PFSK-1 (cell line): ENCODE results near the gene FNDC3A.

ENCODE experiments used
- POLR2AphosphoS5 ChIP-seq: IDR thresholded peaks from 2 replicates; pipeline ENCODE4 v1.6.1; 2012; ENCODE audit warnings: low read depth, mild to moderate bottlenecking, control low read depth, low read length, moderate library complexity
- TAF1 ChIP-seq: IDR thresholded peaks from 2 replicates; pipeline ENCODE4 v1.6.1; 2012; ENCODE audit warnings: low read length, control low read depth, borderline replicate concordance; ENCODE audit not compliant: insufficient read depth
- TF ChIP-seq, protein P1 (sequence below), 2 experiments: IDR thresholded peaks; 2 replicates each; pipeline versions ENCODE4 v1.6.1 to v1.8.0; 2011 to 2012; ENCODE audit warnings: low read depth in 2 of 2, low read length in 2 of 2, control low read depth in 1 of 2, inconsistent platforms in 1 of 2, mild to moderate bottlenecking in 1 of 2, moderate library complexity in 1 of 2; ENCODE audit not compliant: insufficient read depth in 1 of 2

DNA sequence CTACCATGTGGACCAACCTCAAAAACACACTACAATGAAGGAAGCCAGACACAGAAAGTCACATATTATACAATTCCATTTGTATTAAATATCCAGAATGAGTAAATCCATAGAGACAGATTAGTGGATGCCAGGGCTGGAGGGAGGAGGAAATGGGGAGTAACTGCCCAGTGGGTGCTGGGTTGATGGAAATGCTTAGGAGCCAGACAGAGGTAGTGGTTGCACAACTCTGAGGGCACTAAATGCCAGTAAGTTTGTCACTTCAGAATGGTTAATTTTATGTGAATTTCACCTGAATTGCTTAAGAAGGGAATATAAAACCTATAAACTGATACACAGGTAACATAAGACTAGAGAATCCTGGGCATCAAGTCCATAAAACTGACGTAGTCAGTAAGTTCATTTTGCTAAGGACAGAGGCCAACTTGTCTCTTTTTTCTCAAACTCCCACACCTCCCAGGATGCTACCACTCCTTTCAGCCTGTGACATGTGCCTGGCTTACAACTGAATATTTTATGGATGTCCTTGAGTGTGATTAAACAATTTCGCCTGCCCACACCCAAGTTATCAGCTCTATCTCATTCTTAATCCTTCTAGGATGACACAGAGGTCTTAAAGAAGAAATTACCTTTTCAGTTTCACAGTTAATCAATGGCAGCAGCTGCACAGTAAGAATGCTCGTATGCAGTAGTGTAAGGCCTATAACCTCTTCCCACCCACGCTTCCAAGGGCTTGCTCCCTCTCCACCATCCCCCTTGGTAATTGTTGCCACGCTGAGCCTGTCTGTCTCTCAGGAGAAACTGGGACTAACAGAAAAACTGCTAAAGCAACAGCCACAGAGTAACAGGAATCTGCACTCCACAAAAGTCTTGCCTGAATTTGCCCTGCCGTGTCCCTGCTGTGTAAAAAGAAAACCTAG lies 238.5 kb downstream of the FNDC3A start:
- TF ChIP-seq POLR2AphosphoS5 (no peak), TAF1 (no peak)
- TF ChIP-seq, protein P1, sequence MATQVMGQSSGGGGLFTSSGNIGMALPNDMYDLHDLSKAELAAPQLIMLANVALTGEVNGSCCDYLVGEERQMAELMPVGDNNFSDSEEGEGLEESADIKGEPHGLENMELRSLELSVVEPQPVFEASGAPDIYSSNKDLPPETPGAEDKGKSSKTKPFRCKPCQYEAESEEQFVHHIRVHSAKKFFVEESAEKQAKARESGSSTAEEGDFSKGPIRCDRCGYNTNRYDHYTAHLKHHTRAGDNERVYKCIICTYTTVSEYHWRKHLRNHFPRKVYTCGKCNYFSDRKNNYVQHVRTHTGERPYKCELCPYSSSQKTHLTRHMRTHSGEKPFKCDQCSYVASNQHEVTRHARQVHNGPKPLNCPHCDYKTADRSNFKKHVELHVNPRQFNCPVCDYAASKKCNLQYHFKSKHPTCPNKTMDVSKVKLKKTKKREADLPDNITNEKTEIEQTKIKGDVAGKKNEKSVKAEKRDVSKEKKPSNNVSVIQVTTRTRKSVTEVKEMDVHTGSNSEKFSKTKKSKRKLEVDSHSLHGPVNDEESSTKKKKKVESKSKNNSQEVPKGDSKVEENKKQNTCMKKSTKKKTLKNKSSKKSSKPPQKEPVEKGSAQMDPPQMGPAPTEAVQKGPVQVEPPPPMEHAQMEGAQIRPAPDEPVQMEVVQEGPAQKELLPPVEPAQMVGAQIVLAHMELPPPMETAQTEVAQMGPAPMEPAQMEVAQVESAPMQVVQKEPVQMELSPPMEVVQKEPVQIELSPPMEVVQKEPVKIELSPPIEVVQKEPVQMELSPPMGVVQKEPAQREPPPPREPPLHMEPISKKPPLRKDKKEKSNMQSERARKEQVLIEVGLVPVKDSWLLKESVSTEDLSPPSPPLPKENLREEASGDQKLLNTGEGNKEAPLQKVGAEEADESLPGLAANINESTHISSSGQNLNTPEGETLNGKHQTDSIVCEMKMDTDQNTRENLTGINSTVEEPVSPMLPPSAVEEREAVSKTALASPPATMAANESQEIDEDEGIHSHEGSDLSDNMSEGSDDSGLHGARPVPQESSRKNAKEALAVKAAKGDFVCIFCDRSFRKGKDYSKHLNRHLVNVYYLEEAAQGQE (IDR thresholded peaks at IDR 0.05; ENCODE audit: insufficient read depth in 1 of 2, low read depth in 2 of 2, low read length in 2 of 2), result no peak
